ENCODE results near the gene GNA12. TPM values are rescaled to one million over a fixed set of nuclear protein-coding genes. Genes with fewer than 3 reads are reported as not detected.
A peak's percentile ranks its signal among the peaks of the same experiment; 100 is the strongest.

GNA12 gene
- total and polyA plus RNA-seq, 10 of the 15 experiments (the other 5 are each of a cell fraction or from before 2014, with no cell fraction given): 1.9 to 51.8 (median 12.6) TPM

DNA sequence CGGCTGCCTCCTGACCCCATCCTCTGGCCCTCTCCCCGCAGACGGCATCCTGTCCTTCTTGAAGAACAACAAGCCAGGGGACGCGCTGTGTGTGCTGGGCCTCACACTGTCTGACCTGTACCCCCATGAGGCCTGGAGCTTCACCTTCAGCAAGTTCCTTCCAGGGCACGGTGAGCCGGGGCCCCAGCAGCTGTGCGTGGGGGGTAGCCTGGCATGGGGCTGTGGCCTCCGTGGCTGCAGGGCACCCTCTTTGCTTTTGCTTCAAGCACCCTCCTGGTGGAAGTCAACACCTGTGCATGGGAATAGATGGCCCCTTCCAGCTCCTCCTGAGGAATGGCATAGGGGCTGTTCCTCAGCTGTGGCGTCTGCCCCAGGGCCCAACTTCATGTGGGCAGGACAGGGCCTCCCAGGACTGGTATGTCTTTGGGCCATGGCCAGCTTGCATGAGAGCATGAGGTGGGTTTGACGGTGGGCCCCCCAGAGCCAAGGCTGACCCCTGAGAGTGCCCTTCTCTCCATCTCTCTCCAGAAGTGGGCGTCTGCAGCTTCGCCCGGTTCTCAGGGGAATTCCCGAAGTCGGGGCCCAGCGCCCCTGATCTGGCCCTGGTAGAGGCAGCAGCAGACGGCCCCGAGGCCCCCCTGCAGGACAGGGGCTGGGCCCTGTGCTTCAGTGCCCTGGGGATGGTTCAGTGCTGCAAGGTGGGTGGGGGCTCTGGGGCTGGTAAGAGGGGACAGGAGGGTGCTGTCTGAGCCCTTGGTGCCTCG, 135.4 kb downstream of the GNA12 start:
- SMC1A ChIA-PET (ENCODE audit: uncharacterized antibody, unreplicated experiment): interaction anchor here (0.9 to 11.6 kb wide), 14 partner anchors 7 to 225 kb away, joined by 3 to 113 read pairs (median 13); partner anchors contain the start of gene AMZ1
- Histone ChIP-seq H3K9ac (ENCODE audit: control insufficient read depth, insufficient read depth, low read length) (peak overlapping the region; percentile 70; the same call in 1 of the 2 replicates), H3K4me3 (no peak overlapping the region)
- no peak for TF ChIP-seq PAX8 (IDR thresholded peaks at IDR 0.05)
- TF ChIP-seq RAD21 (IDR thresholded peaks at IDR 0.05; ENCODE audit: insufficient read depth, low read depth, low read length): no peak
- TF ChIP-seq GATAD2B (conservative IDR thresholded peaks at IDR 0.05; ENCODE audit: low read depth): no peak
- TF ChIP-seq, protein P1, sequence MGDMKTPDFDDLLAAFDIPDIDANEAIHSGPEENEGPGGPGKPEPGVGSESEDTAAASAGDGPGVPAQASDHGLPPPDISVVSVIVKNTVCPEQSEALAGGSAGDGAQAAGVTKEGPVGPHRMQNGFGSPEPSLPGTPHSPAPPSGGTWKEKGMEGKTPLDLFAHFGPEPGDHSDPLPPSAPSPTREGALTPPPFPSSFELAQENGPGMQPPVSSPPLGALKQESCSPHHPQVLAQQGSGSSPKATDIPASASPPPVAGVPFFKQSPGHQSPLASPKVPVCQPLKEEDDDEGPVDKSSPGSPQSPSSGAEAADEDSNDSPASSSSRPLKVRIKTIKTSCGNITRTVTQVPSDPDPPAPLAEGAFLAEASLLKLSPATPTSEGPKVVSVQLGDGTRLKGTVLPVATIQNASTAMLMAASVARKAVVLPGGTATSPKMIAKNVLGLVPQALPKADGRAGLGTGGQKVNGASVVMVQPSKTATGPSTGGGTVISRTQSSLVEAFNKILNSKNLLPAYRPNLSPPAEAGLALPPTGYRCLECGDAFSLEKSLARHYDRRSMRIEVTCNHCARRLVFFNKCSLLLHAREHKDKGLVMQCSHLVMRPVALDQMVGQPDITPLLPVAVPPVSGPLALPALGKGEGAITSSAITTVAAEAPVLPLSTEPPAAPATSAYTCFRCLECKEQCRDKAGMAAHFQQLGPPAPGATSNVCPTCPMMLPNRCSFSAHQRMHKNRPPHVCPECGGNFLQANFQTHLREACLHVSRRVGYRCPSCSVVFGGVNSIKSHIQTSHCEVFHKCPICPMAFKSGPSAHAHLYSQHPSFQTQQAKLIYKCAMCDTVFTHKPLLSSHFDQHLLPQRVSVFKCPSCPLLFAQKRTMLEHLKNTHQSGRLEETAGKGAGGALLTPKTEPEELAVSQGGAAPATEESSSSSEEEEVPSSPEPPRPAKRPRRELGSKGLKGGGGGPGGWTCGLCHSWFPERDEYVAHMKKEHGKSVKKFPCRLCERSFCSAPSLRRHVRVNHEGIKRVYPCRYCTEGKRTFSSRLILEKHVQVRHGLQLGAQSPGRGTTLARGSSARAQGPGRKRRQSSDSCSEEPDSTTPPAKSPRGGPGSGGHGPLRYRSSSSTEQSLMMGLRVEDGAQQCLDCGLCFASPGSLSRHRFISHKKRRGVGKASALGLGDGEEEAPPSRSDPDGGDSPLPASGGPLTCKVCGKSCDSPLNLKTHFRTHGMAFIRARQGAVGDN (IDR thresholded peaks at IDR 0.05): no peak
- TF ChIP-seq, protein P2, sequence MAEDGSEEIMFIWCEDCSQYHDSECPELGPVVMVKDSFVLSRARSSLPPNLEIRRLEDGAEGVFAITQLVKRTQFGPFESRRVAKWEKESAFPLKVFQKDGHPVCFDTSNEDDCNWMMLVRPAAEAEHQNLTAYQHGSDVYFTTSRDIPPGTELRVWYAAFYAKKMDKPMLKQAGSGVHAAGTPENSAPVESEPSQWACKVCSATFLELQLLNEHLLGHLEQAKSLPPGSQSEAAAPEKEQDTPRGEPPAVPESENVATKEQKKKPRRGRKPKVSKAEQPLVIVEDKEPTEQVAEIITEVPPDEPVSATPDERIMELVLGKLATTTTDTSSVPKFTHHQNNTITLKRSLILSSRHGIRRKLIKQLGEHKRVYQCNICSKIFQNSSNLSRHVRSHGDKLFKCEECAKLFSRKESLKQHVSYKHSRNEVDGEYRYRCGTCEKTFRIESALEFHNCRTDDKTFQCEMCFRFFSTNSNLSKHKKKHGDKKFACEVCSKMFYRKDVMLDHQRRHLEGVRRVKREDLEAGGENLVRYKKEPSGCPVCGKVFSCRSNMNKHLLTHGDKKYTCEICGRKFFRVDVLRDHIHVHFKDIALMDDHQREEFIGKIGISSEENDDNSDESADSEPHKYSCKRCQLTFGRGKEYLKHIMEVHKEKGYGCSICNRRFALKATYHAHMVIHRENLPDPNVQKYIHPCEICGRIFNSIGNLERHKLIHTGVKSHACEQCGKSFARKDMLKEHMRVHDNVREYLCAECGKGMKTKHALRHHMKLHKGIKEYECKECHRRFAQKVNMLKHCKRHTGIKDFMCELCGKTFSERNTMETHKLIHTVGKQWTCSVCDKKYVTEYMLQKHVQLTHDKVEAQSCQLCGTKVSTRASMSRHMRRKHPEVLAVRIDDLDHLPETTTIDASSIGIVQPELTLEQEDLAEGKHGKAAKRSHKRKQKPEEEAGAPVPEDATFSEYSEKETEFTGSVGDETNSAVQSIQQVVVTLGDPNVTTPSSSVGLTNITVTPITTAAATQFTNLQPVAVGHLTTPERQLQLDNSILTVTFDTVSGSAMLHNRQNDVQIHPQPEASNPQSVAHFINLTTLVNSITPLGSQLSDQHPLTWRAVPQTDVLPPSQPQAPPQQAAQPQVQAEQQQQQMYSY (CRISPR knock-in tag; IDR thresholded peaks at IDR 0.05): no peak
- no peak for TF ChIP-seq NBN (IDR thresholded peaks at IDR 0.05)
- TF ChIP-seq CHD4 (IDR thresholded peaks at IDR 0.05): no peak
- no peak for TF ChIP-seq TARDBP (IDR thresholded peaks at IDR 0.05; ENCODE audit: borderline replicate concordance)
- TF ChIP-seq STAT1 (conservative IDR thresholded peaks at IDR 0.05): no peak
- TF ChIP-seq PAX5 (IDR thresholded peaks at IDR 0.05; ENCODE audit: borderline replicate concordance, low read depth, low read length): no peak
- TF ChIP-seq, protein P3, sequence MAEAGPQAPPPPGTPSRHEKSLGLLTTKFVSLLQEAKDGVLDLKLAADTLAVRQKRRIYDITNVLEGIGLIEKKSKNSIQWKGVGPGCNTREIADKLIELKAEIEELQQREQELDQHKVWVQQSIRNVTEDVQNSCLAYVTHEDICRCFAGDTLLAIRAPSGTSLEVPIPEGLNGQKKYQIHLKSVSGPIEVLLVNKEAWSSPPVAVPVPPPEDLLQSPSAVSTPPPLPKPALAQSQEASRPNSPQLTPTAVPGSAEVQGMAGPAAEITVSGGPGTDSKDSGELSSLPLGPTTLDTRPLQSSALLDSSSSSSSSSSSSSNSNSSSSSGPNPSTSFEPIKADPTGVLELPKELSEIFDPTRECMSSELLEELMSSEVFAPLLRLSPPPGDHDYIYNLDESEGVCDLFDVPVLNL (IDR thresholded peaks at IDR 0.05; ENCODE audit: low read depth, low read length): no peak
- no peak for TF ChIP-seq CREM (IDR thresholded peaks at IDR 0.05; ENCODE audit: low read depth)
- TF ChIP-seq YBX1 (IDR thresholded peaks at IDR 0.05): no peak

More for the DNA sequence above, 135.4 kb downstream of the GNA12 start:
- Histone ChIP-seq H4K20me1 (ENCODE audit: control insufficient read depth, insufficient read depth) (no peaks in the 10 kb centered on the region), H3K27me3 (replicated peaks in 1 of 2; ENCODE audit: control insufficient read depth in 2 of 2, insufficient read depth in 2 of 2, low read length in 1 of 2) (no peaks in the 10 kb centered on the region), H3K36me3 (ENCODE audit: control insufficient read depth in 2 of 2, insufficient read depth in 2 of 2, low read length in 1 of 2) (no peaks in the 10 kb centered on the region; a peak in 2 of 4 replicates), H3K9me3 (replicated peaks; ENCODE audit: control insufficient read depth, insufficient read depth, low read length) (no peaks in the 10 kb centered on the region), H3K4me2 (ENCODE audit: control insufficient read depth, insufficient read depth) (peak overlapping the region; percentile 98), H2AFZ (ENCODE audit: control insufficient read depth, low read depth, low read length) (peak overlapping the region; percentile 96), H3K27ac (ENCODE audit: control insufficient read depth, insufficient read depth) (0 out of 2 replicates have a peak overlapping the region, but pooled peaks have one; percentile 89), H3K4me1 (ENCODE audit: control insufficient read depth, insufficient read depth, low read length) (peaks cover 27% of the 10 kb centered on the region), H3K79me2 (ENCODE audit: control insufficient read depth, insufficient read depth, low read length) (no peaks in the 10 kb centered on the region)
- ChIA-PET CTCF (interaction anchor here (0.6 to 8.3 kb wide), 30 partner anchors 10 to 258 kb away, joined by 3 to 154 read pairs (median 14); partner anchors contain the start of gene AMZ1), POLR2A (interaction anchor here (0.7 to 3.8 kb wide), 7 partner anchors 9 to 72 kb away, joined by 3 to 36 read pairs (median 7); partner anchors contain the start of gene AMZ1), RAD21 (ENCODE audit: unreplicated experiment) (interaction anchor here (0.6 to 4.8 kb wide), 21 partner anchors 9 to 257 kb away, joined by 3 to 89 read pairs (median 6); partner anchors contain the start of genes AMZ1 and TTYH3)
- in situ Hi-C loops (cut with MboI) (no loop called here), intact Hi-C loops (cut with micrococcal nuclease; ENCODE audit: unreplicated experiment) (loop anchor here (1.0 to 2.0 kb wide), 3 partner anchors 37 to 142 kb away; no protein-coding TSS in a partner anchor)
- 51% methylated on average over 18 of the region's 20 CpGs for WGBS (ENCODE audit: insufficient coverage, insufficient replicate concordance, low lambda C conversion rate, missing lambda C conversion rate)
- DNase-seq (ENCODE audit: low read depth, low spot score): no peak
- no peak for FAIRE-seq
- ATAC-seq: peak; percentile 1
- no TSS peak for BruUV-seq (replicated peaks)
